ENCODE measurements around the gene PPP3CA.

PPP3CA gene

GRCh38 chr4:101018836-101019235, 328.5 kb downstream of the PPP3CA start:
- Histone ChIP-seq H2AFZ (ENCODE audit: low read length) (no peak overlapping the region), H3K4me1 (ENCODE audit: insufficient read depth, low read length, severe bottlenecking) (peaks cover 11% of the 10 kb centered on the region), H3K9me2 (ENCODE audit: low read depth, low read length) (no peaks in the 10 kb centered on the region), H3K4me2 (ENCODE audit: low read length) (no peak overlapping the region), H3K27ac (ENCODE audit: low read depth, low read length, poor library complexity, severe bottlenecking) (no peak overlapping the region), H4K20me1 (ENCODE audit: insufficient read depth, low read length) (no peaks in the 10 kb centered on the region), H3K9ac (ENCODE audit: low read length) (no peak overlapping the region), H3K9me3 (ENCODE audit: low read length) (no peaks in the 10 kb centered on the region), H3F3A (ENCODE audit: insufficient read depth, low read length) (no peaks in the 10 kb centered on the region), H3K27me3 (ENCODE audit: insufficient read depth, low read length) (no peaks in the 10 kb centered on the region), H3K4me3 (ENCODE audit: low read depth, low read length, poor library complexity, severe bottlenecking) (no peak overlapping the region), H3K36me3 (ENCODE audit: insufficient read depth, low read length) (peaks cover 9% of the 10 kb centered on the region), H3K79me2 (ENCODE audit: insufficient read depth, low read length) (no peaks in the 10 kb centered on the region)
- TF ChIP-seq CTCF (IDR thresholded peaks at IDR 0.05; ENCODE audit: low read length) = no peak
- no peak for TF ChIP-seq EZH2 (IDR thresholded peaks at IDR 0.05; ENCODE audit: borderline replicate concordance, low read length)

GRCh38 chr4:101014417-101014816, 332.9 kb downstream of the PPP3CA start:
- TF ChIP-seq EZH2 (IDR thresholded peaks at IDR 0.05; ENCODE audit: borderline replicate concordance, low read length) = no peak
- no peak for TF ChIP-seq CTCF (IDR thresholded peaks at IDR 0.05; ENCODE audit: low read length)
- no peaks in the 10 kb centered on the region for H3K79me2 ChIP-seq (ENCODE audit: insufficient read depth, low read length)
- no peaks in the 10 kb centered on the region for H3K9me3 ChIP-seq (ENCODE audit: low read length)

GRCh38 chr4:101010987-101011386, 336.3 kb downstream of the PPP3CA start:
- no peaks in the 10 kb centered on the region for H3K9me3 ChIP-seq (ENCODE audit: low read length)
- no peaks in the 10 kb centered on the region for H3K79me2 ChIP-seq (ENCODE audit: insufficient read depth, low read length)
- no peak for TF ChIP-seq EZH2 (IDR thresholded peaks at IDR 0.05; ENCODE audit: borderline replicate concordance, low read length)
- TF ChIP-seq CTCF (IDR thresholded peaks at IDR 0.05; ENCODE audit: low read length) = no peak
- H3K4me2 ChIP-seq (ENCODE audit: low read length) = no peak overlapping the region
- H3K4me3 ChIP-seq (ENCODE audit: low read depth, low read length, poor library complexity, severe bottlenecking) = no peak overlapping the region
- H3K36me3 ChIP-seq (ENCODE audit: insufficient read depth, low read length) = no peaks in the 10 kb centered on the region
- H3K4me1 ChIP-seq (ENCODE audit: insufficient read depth, low read length, severe bottlenecking) = peaks cover 3% of the 10 kb centered on the region
- H3K27ac ChIP-seq (ENCODE audit: low read depth, low read length, poor library complexity, severe bottlenecking) = no peak overlapping the region
- no peaks in the 10 kb centered on the region for H3K9me2 ChIP-seq (ENCODE audit: low read depth, low read length)
- no peak overlapping the region for H3K9ac ChIP-seq (ENCODE audit: low read length)
- no peaks in the 10 kb centered on the region for H4K20me1 ChIP-seq (ENCODE audit: insufficient read depth, low read length)
- H2AFZ ChIP-seq (ENCODE audit: low read length) = no peak overlapping the region
- no peaks in the 10 kb centered on the region for H3F3A ChIP-seq (ENCODE audit: insufficient read depth, low read length)
- H3K27me3 ChIP-seq (ENCODE audit: insufficient read depth, low read length) = no peaks in the 10 kb centered on the region

More at GRCh38 chr4:101014417-101014816, 332.9 kb downstream of the PPP3CA start:
- H3K4me1 ChIP-seq (ENCODE audit: insufficient read depth, low read length, severe bottlenecking) = peaks cover 11% of the 10 kb centered on the region
- no peaks in the 10 kb centered on the region for H4K20me1 ChIP-seq (ENCODE audit: insufficient read depth, low read length)
- no peaks in the 10 kb centered on the region for H3K27me3 ChIP-seq (ENCODE audit: insufficient read depth, low read length)
- no peak overlapping the region for H3K4me3 ChIP-seq (ENCODE audit: low read depth, low read length, poor library complexity, severe bottlenecking)
- no peak overlapping the region for H3K4me2 ChIP-seq (ENCODE audit: low read length)
- H3K9me2 ChIP-seq (ENCODE audit: low read depth, low read length) = no peaks in the 10 kb centered on the region
- no peak overlapping the region for H3K9ac ChIP-seq (ENCODE audit: low read length)
- no peaks in the 10 kb centered on the region for H3F3A ChIP-seq (ENCODE audit: insufficient read depth, low read length)
- no peak overlapping the region for H3K27ac ChIP-seq (ENCODE audit: low read depth, low read length, poor library complexity, severe bottlenecking)
- H2AFZ ChIP-seq (ENCODE audit: low read length) = no peak overlapping the region
- H3K36me3 ChIP-seq (ENCODE audit: insufficient read depth, low read length) = no peaks in the 10 kb centered on the region; the same call in 1 of the 2 replicates
